8988T (cell line): ENCODE measurements around the gene ASTN1.

Source experiments
- DNase-seq: peaks from one replicate; pipeline ENCODE4 v3.0.0; 2011

The ASTN1 gene

GRCh38 chr1:177162243-177162642 is 2.3 kb downstream of the ASTN1 start:
- DNase-seq: no peak

GRCh38 chr1:177146499-177146898 is 18.0 kb downstream of the ASTN1 start:
- no peak for DNase-seq

DNA sequence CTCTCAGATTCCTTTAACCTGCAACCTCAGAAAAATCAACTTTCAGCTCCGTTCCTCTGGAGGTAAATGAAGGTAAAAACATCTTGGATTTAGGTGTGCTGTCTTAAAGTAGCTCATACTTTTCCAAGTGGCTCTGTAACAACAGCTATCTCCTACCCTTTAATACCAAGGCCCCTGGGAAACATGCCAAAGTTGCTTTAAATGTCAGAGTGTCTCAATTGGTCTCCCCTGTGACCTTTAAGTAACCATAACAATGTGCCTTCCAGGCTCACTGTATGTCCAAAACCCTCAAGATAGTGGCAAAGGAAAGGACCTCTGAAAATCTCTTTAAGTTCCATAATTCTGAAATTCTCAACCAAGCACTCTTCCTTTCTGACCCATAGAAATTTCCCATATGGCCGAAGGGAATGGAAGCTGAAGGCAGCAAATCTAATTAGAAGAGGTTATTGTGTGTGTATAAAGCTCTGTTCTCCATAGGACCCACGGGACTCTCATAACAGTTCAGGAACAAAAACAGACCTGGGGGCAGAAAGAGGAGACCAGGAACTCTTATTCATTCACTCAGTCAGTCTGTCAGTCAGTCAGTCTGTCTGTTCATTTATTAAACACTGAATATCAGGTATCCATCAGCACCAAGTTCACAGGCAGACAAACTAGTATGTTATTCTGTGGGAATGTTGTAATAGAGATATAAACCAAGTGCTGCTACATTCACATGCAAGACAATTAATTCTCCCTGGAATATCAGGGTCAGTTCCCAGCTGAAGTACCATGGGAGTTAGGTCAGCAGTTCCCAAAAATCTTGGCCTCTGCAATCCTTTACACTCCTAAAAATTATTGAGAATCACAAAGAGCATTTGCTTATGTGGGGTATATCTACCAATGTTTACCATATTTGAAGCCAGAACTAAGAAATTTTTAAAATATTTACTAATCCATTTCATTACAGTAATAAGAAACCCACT is 19.1 kb downstream of the ASTN1 start:
- no peak for DNase-seq

DNA sequence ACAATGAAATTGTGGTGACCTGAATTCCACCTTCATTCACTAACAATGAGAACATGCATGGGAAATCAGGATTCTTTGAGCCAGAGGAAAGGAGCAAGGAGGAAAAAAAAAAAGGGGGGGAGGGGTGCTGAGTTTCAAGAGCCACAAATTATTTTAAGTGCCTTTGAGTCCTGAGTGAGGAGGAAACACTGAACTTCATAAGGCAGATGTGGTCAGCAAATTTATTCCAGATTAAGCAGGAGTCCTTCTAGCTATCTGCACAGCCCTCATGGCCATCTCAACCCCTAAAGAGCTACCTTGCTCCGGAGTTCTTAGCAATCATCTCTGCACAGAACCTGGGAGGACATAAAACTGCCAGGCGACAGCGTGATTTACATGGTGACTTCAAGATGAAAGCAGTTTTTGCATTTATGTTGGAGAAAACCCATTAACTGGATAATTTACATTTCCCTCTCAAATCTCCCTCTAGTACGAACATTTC is 21.7 kb downstream of the ASTN1 start:
- DNase-seq: no peak

DNA sequence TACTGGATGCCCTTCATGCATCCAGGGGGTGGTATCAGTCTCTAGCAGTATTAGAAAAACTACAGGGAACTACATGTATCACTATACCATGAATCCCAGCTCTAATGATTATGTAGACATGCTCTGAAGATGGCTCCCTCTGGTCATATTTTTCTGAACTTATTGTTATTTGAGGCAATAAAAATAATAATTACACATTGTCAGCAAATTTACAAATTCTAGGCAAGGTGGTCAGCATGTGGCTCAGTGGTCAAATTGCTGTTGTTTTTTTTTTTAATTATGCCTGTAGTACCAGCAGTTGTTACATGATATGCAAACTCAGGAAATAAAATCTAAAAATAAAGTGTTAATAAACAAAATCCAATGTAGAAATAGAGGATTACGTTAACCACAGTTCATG is 22.5 kb downstream of the ASTN1 start:
- no peak for DNase-seq

GRCh38 chr1:177138347-177138746 is 26.2 kb downstream of the ASTN1 start:
- DNase-seq: no peak

- DNase-seq: no peak
Measured at GRCh38 chr1:177137814-177138213, 26.7 kb downstream of the ASTN1 start.

DNA sequence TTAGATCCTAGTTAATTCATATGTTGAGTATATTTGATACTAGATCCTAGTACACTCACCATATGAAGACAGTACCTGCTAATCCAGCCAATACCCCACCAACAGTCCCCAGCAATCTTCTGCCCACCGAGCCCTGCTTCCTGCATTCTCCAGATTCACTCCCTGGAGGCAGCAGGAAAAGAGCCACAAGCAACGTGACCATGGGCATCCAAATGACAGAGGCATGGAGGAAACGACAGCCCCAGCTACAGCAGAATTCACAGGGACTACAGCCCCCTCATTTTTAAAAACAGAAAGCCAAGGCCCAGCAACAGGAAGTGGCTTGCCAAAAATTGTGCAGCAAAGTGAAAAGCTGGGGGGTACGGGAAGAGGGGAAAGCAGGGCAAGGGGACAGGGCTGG is 29.3 kb downstream of the ASTN1 start:
- no peak for DNase-seq

DNA sequence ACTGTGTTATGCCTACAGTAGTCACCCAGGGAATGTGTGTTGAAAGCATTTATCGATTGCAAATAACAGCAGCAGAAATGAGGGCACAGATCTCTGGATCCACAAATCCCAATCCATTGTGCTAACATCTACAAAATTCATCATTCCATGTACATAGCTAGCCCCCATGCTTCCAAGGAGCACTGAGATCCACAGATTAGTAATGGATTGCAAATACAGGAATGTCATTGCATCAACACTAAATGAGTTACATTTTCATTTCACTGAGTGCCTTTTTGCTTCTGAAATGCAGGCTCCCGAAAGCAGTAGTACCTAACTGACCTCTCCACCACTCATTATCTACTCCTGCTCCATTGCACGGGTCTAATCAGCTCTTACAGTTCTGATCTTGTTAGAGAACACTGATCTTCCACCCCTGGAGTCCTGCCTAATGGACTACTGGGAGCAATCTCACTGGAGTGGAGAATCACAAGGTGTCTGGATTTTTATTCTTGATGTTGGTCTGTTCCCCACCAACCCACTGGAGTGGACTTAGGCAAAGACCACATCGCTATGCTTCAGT is 30.5 kb downstream of the ASTN1 start:
- DNase-seq: no peak

GRCh38 chr1:177132141-177132540 is 32.4 kb downstream of the ASTN1 start:
- DNase-seq: no peak

- DNase-seq: no peak
Measured at GRCh38 chr1:177131723-177132122, 32.8 kb downstream of the ASTN1 start.

GRCh38 chr1:177130451-177130945 is 34.0 kb downstream of the ASTN1 start:
- no peak for DNase-seq

- DNase-seq: no peak
Measured at GRCh38 chr1:177128665-177129281, 35.7 kb downstream of the ASTN1 start.

- DNase-seq: no peak
Measured at GRCh38 chr1:177126267-177126666, 38.2 kb downstream of the ASTN1 start.

DNA sequence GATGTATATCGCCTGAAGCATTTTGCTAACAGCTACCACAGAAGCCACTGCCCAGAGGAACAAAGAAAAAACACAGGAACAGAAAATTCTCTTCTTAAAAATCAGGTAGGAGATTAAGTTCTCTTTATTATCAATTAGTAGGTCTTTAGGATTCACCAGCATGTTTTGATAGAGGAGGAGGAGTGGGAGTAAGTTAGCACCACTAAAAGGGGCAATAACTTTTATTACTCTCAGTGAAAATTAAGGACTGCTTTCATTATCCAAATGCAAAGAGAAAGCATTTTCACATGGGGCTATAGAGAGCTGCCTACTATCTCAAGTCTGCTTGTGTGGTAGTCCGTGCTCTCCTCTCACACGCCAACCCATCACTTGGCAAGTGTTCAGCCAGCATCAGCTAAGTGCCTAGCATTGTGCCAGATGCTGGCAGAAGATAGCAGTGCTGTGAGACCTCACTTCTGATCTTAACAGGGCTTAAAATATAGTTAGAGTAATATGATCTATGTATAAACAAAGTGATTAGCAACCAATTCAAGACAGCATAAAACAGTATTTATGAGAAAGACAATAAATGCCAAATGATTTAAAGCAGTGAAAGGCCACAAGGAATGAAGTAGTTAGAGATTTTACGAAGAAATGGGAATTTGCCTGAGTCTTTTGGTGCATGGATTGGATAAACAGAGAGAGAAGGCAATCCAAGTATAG is 39.8 kb downstream of the ASTN1 start:
- DNase-seq: no peak

DNA sequence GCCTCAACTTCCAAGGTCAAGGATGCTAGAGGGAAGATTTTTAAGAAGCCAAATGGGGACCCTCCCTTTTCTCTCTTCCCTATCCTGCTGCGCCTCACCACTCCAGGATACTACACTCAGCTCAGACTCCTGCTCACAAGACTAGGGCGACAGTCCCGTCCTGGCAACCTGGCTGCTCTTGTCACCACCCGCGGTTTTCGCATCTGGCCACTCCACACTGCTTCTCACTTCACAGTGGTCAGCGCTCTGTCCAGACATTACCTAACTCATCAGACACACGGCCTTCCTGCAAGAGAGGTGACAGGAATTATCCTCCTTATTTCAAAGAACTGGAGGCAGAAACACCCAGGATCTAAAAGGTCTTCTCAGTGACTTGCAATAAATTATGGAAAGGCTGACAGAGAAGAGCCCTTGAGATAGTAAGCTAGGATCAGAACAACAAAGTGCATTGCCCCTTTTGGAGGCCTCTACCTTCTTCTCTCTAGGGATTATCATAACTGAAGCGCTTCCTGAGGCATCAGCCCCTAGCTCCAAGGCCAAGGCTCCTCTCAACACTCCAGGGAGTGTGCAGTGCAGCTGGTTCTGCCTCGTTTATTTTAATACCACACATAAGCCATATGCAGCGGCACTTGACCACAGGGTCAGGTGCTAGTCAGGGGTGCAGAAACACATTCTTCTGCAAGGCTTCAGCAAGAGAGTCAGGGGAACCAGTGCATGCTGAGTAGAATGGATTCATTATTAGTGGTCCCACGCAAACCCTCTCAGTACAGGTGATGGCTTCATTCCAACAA is 41.9 kb downstream of the ASTN1 start:
- DNase-seq: no peak

GRCh38 chr1:177119311-177119710 is 45.2 kb downstream of the ASTN1 start:
- no peak for DNase-seq

DNA sequence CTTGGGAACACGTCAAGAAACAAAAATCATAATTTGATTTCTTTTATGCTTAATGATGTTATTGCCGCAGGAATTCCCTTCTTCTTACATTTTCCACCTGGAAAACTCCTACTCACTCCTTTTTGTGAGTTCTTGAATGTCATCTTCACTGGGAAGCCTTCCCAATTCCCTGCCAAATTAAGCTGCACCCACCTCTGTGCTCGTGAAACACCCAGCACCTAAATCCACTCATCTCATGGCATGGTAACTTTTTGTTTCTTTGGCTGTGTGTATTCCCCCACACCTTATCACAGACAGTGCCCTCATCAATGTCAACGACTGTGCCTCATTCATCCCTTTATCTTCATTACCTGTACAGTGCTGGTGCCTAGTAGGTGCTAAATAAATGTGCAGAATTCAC is 45.6 kb downstream of the ASTN1 start:
- no peak for DNase-seq

- DNase-seq: no peak
Measured at GRCh38 chr1:177116941-177117340, 47.6 kb downstream of the ASTN1 start.

- DNase-seq: no peak
Measured at GRCh38 chr1:177106614-177107365, 57.7 kb downstream of the ASTN1 start.

DNA sequence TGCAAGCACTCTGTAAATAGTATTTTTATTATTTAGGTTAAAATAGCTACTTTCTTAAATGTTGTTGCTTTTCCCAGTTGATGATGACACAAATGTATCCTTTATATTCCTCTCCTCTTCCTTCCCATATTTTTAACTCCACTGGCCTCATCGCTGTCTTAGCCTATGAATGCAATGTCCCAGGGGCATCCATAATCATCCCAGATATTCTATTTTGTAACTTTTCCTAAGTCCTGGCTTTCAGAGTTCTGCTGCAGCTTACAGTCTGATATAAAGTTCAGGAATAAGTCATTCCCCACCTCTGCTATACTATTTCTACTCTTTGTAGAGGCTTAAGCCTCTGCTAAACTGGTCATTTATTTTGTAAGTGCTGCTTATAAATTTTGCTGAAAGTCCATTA is 58.3 kb downstream of the ASTN1 start:
- no peak for DNase-seq
